Sigmoid colon (tissue), 7 donors: ENCODE data around the gene FOXM1. TPM values are rescaled to one million over a fixed set of nuclear protein-coding genes. Genes with fewer than 3 reads are reported as not detected.
A peak's percentile ranks its signal among the peaks of the same experiment; 100 is the strongest.

Experiments used
- DNase-seq: peaks from one replicate; pipeline ENCODE4 v3.0.0-alpha.2; 2019
- H3K27ac ChIP-seq, 4 donors: fragments of 200-600 bp; sonication (generic); one replicate each; pipeline ENCODE4 v1.5.1; 2016 to 2019; ENCODE audit warnings: mild to moderate bottlenecking in 1 of 4
- H3K27me3 ChIP-seq, 3 donors: fragments of 200-600 bp; sonication (generic); one replicate each; pipeline ENCODE4 v1.5.1; 2019; ENCODE audit warnings: mild to moderate bottlenecking in 1 of 3
- H3K36me3 ChIP-seq, 4 donors: fragments of 200-600 bp; sonication (generic); one replicate each; pipeline ENCODE4 v1.5.1; 2016 to 2019
- H3K4me1 ChIP-seq, 4 donors: fragments of 200-600 bp; sonication (generic); one replicate each; pipeline ENCODE4 v1.5.1; 2017 to 2019
- H3K4me3 ChIP-seq, 4 donors: fragments of 200-600 bp; sonication (generic); one replicate each; pipeline ENCODE4 v1.5.1; 2017 to 2019; ENCODE audit warnings: mild to moderate bottlenecking in 2 of 4, moderate library complexity in 1 of 4
- H3K9me3 ChIP-seq, 4 donors: fragments of 200-600 bp in 3 of 4; sonication (generic) in 3 of 4; one replicate each; pipeline versions ENCODE4 v1.5.1 to v1.6.1; 2013 to 2019
- EP300 ChIP-seq, 4 donors: sonication (generic); formaldehyde crosslinking; IDR thresholded peaks; one replicate each; pipeline ENCODE4 v1.6.1; 2017; ENCODE audit warnings: antibody characterized with exemption in 4 of 4
- POLR2A ChIP-seq, 2 donors: fragments of 450-650 bp; IDR thresholded peaks; one replicate each; pipeline ENCODE4 v1.6.1; 2016; ENCODE audit warnings: antibody characterized with exemption in 2 of 2, mild to moderate bottlenecking in 2 of 2, moderate library complexity in 2 of 2
- POLR2AphosphoS5 ChIP-seq, 4 donors: sonication (generic); formaldehyde crosslinking; IDR thresholded peaks; one replicate each; pipeline ENCODE4 v1.6.1; 2017; ENCODE audit warnings: antibody characterized with exemption in 4 of 4
- WGBS, 2 donors: extraction: QIAGEN DNeasy Blood & Tissue Kit; methylation state at CpG; one replicate each; pipeline ENCODE4 v1.1.7; 2013; 5-methylcytosine and 5-hydroxymethylcytosine counted together
- intact Hi-C: fragments of 100-400 bp; cut with DNase I; formaldehyde crosslinking; loops from one replicate; pipeline ENCODE4 v1.15.1; 2023
- polyA plus RNA-seq, 3 donors: library from polyadenylated mRNA; stranded (reverse); fragments of 200-250 nt; gene quantifications; one replicate each; pipeline ENCODE4 v1.2.3, GENCODE V29; 2013
- total RNA-seq, 4 donors: library from RNA; depleted of rRNA; stranded (reverse); fragments of >200 nt; gene quantifications; one replicate each; pipeline ENCODE4 v1.1.0, GENCODE V29; 2016
- TF ChIP-seq, protein P1 (sequence below), 4 experiments: fragments of 450-650 bp in 3 of 4; fragments of 200-600 bp in 1 of 4; IDR thresholded peaks; one replicate each; pipeline ENCODE4 v1.5.1; 2016 to 2019; ENCODE audit warnings: antibody characterized with exemption in 4 of 4, mild to moderate bottlenecking in 3 of 4, moderate library complexity in 2 of 4
- donor health status: healthy with polysubstance abuse.
- donor health status: Bipolar disorder and iron deficiency.
- donor health status: healthy.

FOXM1 gene
- total and polyA plus RNA-seq, 7 donors: 0.36 to 34.9 (median 2.4) TPM; not detected in 1

- H3K9me3 ChIP-seq: no peaks in the 10 kb centered on the region
- no peak overlapping the region for H3K4me3 ChIP-seq
- DNase-seq: no peak
- H3K27me3 ChIP-seq: no peaks in the 10 kb centered on the region
- TF ChIP-seq EP300 (IDR thresholded peaks at IDR 0.05): no peak
- TF ChIP-seq POLR2A (IDR thresholded peaks at IDR 0.05): no peak
- TF ChIP-seq, protein P1, sequence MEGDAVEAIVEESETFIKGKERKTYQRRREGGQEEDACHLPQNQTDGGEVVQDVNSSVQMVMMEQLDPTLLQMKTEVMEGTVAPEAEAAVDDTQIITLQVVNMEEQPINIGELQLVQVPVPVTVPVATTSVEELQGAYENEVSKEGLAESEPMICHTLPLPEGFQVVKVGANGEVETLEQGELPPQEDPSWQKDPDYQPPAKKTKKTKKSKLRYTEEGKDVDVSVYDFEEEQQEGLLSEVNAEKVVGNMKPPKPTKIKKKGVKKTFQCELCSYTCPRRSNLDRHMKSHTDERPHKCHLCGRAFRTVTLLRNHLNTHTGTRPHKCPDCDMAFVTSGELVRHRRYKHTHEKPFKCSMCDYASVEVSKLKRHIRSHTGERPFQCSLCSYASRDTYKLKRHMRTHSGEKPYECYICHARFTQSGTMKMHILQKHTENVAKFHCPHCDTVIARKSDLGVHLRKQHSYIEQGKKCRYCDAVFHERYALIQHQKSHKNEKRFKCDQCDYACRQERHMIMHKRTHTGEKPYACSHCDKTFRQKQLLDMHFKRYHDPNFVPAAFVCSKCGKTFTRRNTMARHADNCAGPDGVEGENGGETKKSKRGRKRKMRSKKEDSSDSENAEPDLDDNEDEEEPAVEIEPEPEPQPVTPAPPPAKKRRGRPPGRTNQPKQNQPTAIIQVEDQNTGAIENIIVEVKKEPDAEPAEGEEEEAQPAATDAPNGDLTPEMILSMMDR (IDR thresholded peaks at IDR 0.05): no peak
- TF ChIP-seq POLR2AphosphoS5 (IDR thresholded peaks at IDR 0.05): no peak
- 38 to 82% methylated on average over 7 of the region's 7 CpGs for WGBS, 2 donors
- no peaks in the 10 kb centered on the region for H3K36me3 ChIP-seq
- intact Hi-C loops: no loop called here
- no peak overlapping the region for H3K27ac ChIP-seq
- H3K4me1 ChIP-seq: peaks cover 0 to 5% (median 0%) of the 10 kb centered on the region in 4 donors
Observed at GRCh38 chr12:2855546-2855945, 21.4 kb downstream of the FOXM1 start.

- no peak overlapping the region for H3K27ac ChIP-seq
- TF ChIP-seq POLR2AphosphoS5 (IDR thresholded peaks at IDR 0.05) (no peak), EP300 (IDR thresholded peaks at IDR 0.05) (no peak)
- TF ChIP-seq, protein P1 (IDR thresholded peaks at IDR 0.05): no peak
- no peaks in the 10 kb centered on the region for H3K9me3 ChIP-seq
- DNase-seq: no peak
- H3K27me3 ChIP-seq: no peaks in the 10 kb centered on the region
- H3K4me1 ChIP-seq: peaks cover 0 to 5% (median 0%) of the 10 kb centered on the region in 4 donors
- intact Hi-C loops: loop anchor here (5.0 kb wide), 1 partner anchor 87 kb away; no protein-coding TSS in a partner anchor
- H3K4me3 ChIP-seq: no peak overlapping the region
- WGBS, 2 donors: 32 to 77% methylated on average over 25 of the region's 25 CpGs
- H3K36me3 ChIP-seq: no peaks in the 10 kb centered on the region
Observed at GRCh38 chr12:2854669-2855453, 22.1 kb downstream of the FOXM1 start.

DNA sequence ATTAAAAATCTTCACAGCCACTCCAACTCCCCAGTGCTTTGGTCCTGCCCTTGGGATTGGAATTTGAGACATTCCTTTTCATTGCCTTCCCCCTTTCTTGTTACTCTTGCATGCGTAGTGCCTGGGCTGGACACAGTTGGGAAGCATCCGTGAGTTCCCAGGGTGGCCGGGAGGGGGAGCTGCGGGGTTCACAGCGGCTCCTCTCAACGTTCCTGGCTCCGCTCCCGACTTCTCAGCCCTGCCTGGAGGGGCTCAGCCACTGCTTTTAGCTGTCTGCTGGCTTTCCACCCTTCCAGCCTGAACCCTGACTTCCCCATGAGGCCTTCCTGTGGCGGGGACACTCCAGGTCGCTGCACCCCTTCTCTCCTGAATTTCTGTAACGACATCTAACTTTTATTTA is 23.3 kb downstream of the FOXM1 start:
- no peaks in the 10 kb centered on the region for H3K36me3 ChIP-seq
- no peaks in the 10 kb centered on the region for H3K27me3 ChIP-seq
- H3K4me3 ChIP-seq: no peak overlapping the region
- WGBS, 2 donors: 31 to 33% methylated on average over 11 of the region's 11 CpGs
- H3K9me3 ChIP-seq: no peaks in the 10 kb centered on the region
- no peak overlapping the region for H3K27ac ChIP-seq
- peak; percentile 92 for DNase-seq
- H3K4me1 ChIP-seq: peaks cover 0 to 5% (median 0%) of the 10 kb centered on the region in 4 donors
- no peak for TF ChIP-seq EP300 (IDR thresholded peaks at IDR 0.05)
- TF ChIP-seq POLR2A (IDR thresholded peaks at IDR 0.05): no peak
- TF ChIP-seq, protein P1 (IDR thresholded peaks at IDR 0.05): peak; percentile 59 to 88 (median 76)
- peak in 2 of 4 donors; percentile 26 to 44 for TF ChIP-seq POLR2AphosphoS5 (IDR thresholded peaks at IDR 0.05)
- intact Hi-C loops: loop anchor here (2.0 to 5.0 kb wide), 2 partner anchors 89 to 187 kb away; no protein-coding TSS in a partner anchor

- WGBS, 2 donors: 91 to 94% methylated on average over 3 of the region's 3 CpGs
- no peak for DNase-seq
- no peaks in the 10 kb centered on the region for H3K36me3 ChIP-seq
- no peaks in the 10 kb centered on the region for H3K9me3 ChIP-seq
- no peaks in the 10 kb centered on the region for H3K27me3 ChIP-seq
- H3K4me3 ChIP-seq: no peak overlapping the region
- intact Hi-C loops: loop anchor here (2.0 to 5.0 kb wide), 2 partner anchors 90 to 189 kb away; no protein-coding TSS in a partner anchor
- TF ChIP-seq POLR2AphosphoS5 (IDR thresholded peaks at IDR 0.05) (no peak), POLR2A (IDR thresholded peaks at IDR 0.05) (no peak), EP300 (IDR thresholded peaks at IDR 0.05) (no peak)
- TF ChIP-seq, protein P1 (IDR thresholded peaks at IDR 0.05): no peak
- peaks cover 0 to 5% (median 0%) of the 10 kb centered on the region in 4 donors for H3K4me1 ChIP-seq
- no peak overlapping the region for H3K27ac ChIP-seq
Observed at GRCh38 chr12:2851931-2852330, 25.0 kb downstream of the FOXM1 start.
